HFF-Myc (cell line): Measurements from ENCODE around the gene MRPL16.
A peak's percentile ranks its signal among the peaks of the same experiment; 100 is the strongest.

Experiments used
- DNase-seq: peaks from one replicate; pipeline ENCODE4 v3.0.0-alpha.2; 2011; ENCODE audit warnings: low read depth; ENCODE audit errors: extremely low read depth
- H3K4me3 ChIP-seq: replicated peaks from 2 replicates; pipeline ENCODE4 v1.5.1; 2011; ENCODE audit warnings: low read depth, mild to moderate bottlenecking, control low read depth, low read length
- CTCF ChIP-seq: IDR thresholded peaks from 2 replicates; pipeline ENCODE4 v1.5.1; 2012; ENCODE audit warnings: mild to moderate bottlenecking, low read depth, low read length, control low read depth; ENCODE audit errors: missing control alignments

MRPL16 gene

GRCh38 chr11:59810911-59811259 is 307 bp upstream of the MRPL16 start:
- H3K4me3 ChIP-seq: peak overlapping the region; percentile 81
- no peak for DNase-seq
- no peak for TF ChIP-seq CTCF

- DNase-seq: no peak
- no peak for TF ChIP-seq CTCF
Measured at GRCh38 chr11:59807047-59807610, 3.4 kb downstream of the MRPL16 start.

DNA sequence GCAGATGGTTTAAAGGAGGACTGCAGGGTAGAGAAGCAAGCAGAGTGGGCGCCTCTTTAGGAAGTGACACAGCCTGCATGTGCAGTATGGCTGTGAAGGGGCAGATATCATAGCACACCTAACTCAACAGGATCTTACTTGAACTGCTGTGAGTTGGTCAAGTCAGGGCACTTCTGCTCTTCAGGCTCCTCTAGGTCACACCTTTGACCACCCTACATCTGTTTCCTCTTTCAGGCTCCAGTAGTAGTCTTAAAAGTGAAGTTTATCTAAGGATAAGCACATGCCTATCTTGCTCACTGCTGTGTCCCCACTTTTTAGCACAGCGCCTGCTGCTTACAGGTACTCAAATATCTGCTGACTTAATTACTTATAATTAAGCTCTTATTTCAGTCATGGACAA is 6.5 kb downstream of the MRPL16 start:
- DNase-seq: no peak
- H3K4me3 ChIP-seq: no peak overlapping the region
- TF ChIP-seq CTCF: no peak

More at GRCh38 chr11:59807047-59807610, 3.4 kb downstream of the MRPL16 start:
- no peak overlapping the region for H3K4me3 ChIP-seq

- no peak for DNase-seq
- peak; percentile 37 for TF ChIP-seq CTCF
- no peak overlapping the region for H3K4me3 ChIP-seq
Measured at GRCh38 chr11:59802639-59803176, 7.9 kb downstream of the MRPL16 start.

DNA sequence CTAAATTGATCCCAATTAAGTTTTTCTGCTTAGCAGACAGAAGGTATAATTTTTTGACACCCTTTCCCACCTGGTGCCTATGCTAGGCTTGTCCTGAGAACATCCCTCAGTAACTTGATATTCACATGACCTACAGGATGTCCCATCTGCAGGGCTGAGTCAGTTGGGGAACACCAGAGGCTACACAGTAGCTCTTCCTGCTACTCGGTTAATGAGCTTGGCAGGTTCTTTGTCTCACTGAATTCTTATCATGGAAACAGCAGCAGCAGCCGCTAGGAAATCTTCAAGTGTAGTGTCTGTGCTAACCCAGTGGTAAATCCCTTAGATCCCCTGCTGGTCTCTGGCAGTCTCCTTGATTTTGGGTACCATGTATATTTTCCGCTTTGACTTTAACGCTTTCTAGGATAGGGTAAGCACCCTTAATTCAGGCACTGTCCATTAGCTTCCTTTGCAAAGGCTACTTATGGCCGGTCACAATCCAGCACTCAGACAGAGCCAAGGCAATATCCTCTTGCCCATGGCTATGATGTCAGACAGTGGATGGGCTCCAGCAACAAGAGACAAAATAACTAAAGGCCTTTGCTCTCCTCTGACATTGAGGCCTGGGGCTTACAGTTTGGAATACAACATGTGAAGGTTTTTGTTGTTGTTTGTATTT is 8.5 kb downstream of the MRPL16 start:
- no peak for DNase-seq
- no peak overlapping the region for H3K4me3 ChIP-seq
- TF ChIP-seq CTCF: no peak

GRCh38 chr11:59801160-59801706 is 9.3 kb downstream of the MRPL16 start:
- TF ChIP-seq CTCF: no peak
- H3K4me3 ChIP-seq: no peak overlapping the region
- DNase-seq: no peak
